K562 (cell line): ENCODE data around the gene INPP1. TPM values are rescaled to one million over a fixed set of nuclear protein-coding genes. Genes with fewer than 3 reads are reported as not detected.
A peak's percentile ranks its signal among the peaks of the same experiment; 100 is the strongest.

Experiments used
- ARID1B ChIP-seq: fragments of 450-650 bp; IDR thresholded peaks from 2 replicates; pipeline ENCODE4 v1.6.1; 2016; ENCODE audit warnings: antibody characterized with exemption, mild to moderate bottlenecking, inconsistent platforms
- ARNT ChIP-seq, 2 experiments: fragments of 450-650 bp; IDR thresholded peaks; 2 replicates each; pipeline ENCODE4 v1.6.1; 2016; ENCODE audit warnings: mild to moderate bottlenecking in 1 of 2
- ESRRB ChIP-seq: fragments of 250-450 bp; sonication (Bioruptor Pico); IDR thresholded peaks from 2 replicates; pipeline ENCODE4 v1.5.0; 2020; ENCODE audit warnings: mild to moderate bottlenecking, moderate library complexity, borderline replicate concordance
- JUND ChIP-seq, 2 experiments: IDR thresholded peaks; 2 replicates in 1 of 2; 3 replicates in 1 of 2; pipeline ENCODE4 v1.6.1; 2011; ENCODE audit warnings: borderline replicate concordance in 2 of 2, low read depth in 2 of 2, low read length in 2 of 2, improper control_type of control experiment in 1 of 2, missing biosample characterization in 1 of 2, missing genetic modification characterization in 1 of 2, missing genetic modification reagents in 1 of 2
- MEIS2 ChIP-seq: fragments of 450-650 bp; IDR thresholded peaks from 2 replicates; pipeline ENCODE4 v1.6.1; 2014; ENCODE audit warnings: mild to moderate bottlenecking; ENCODE audit not compliant: partially characterized antibody
- MTA1 ChIP-seq: fragments of 450-650 bp; IDR thresholded peaks from 2 replicates; pipeline ENCODE4 v1.6.1; 2017; ENCODE audit warnings: borderline replicate concordance
- MXD1 ChIP-seq: fragments of 250-450 bp; sonication (Bioruptor Pico); IDR thresholded peaks from 2 replicates; pipeline ENCODE4 v1.8.0; 2021; ENCODE audit warnings: borderline replicate concordance, mild to moderate bottlenecking, moderate library complexity; ENCODE audit not compliant: poor library complexity, severe bottlenecking
- NR4A1 ChIP-seq, 2 experiments: fragments of 250-450 bp in 1 of 2; fragments of 450-650 bp in 1 of 2; sonication (Bioruptor Pico) in 1 of 2; IDR thresholded peaks; 2 replicates each; pipeline versions ENCODE4 v1.4.0 to v1.6.1; 2016 to 2020; ENCODE audit warnings: mild to moderate bottlenecking in 2 of 2, missing compliant biosample characterization in 1 of 2, missing genetic modification characterization in 1 of 2, moderate library complexity in 1 of 2
- PHB2 ChIP-seq: fragments of 450-650 bp; IDR thresholded peaks from 2 replicates; pipeline ENCODE4 v1.6.1; 2017; ENCODE audit warnings: low read depth
- PML ChIP-seq: IDR thresholded peaks from 2 replicates; pipeline ENCODE4 v1.6.1; 2012; ENCODE audit warnings: low read length, inconsistent platforms
- RCOR1 ChIP-seq, 2 experiments: IDR thresholded peaks; 2 replicates each; pipeline ENCODE4 v1.6.1; 2012; ENCODE audit warnings: low read depth in 2 of 2, low read length in 2 of 2, borderline replicate concordance in 1 of 2, improper control_type of control experiment in 1 of 2
- SETDB1 ChIP-seq: IDR thresholded peaks from one replicate; pipeline ENCODE4 v1.6.1; 2012; ENCODE audit warnings: low read length, control low read depth, inconsistent platforms
- STAT5A ChIP-seq: IDR thresholded peaks from 2 replicates; pipeline ENCODE4 v1.6.1; 2012; ENCODE audit warnings: low read length, inconsistent platforms, borderline replicate concordance
- TEAD4 ChIP-seq, 2 experiments: sonication (generic) in 1 of 2; formaldehyde crosslinking in 1 of 2; IDR thresholded peaks; 2 replicates each; pipeline versions ENCODE4 v1.6.1 to v1.8.0; 2012 to 2022; ENCODE audit warnings: borderline replicate concordance in 1 of 2, inconsistent platforms in 1 of 2, low read length in 1 of 2, mild to moderate bottlenecking in 1 of 2, missing genetic modification reagents in 1 of 2
- ZNF311 ChIP-seq: fragments of 250-450 bp; sonication (Bioruptor Pico); IDR thresholded peaks from 2 replicates; pipeline ENCODE4 v1.4.0; 2020; ENCODE audit warnings: mild to moderate bottlenecking, moderate library complexity
- ZNF507 ChIP-seq: conservative IDR thresholded peaks from 2 replicates; pipeline ENCODE4 v1.6.1; 2017; ENCODE audit warnings: missing genetic modification characterization, missing compliant biosample characterization
- ZNF785 ChIP-seq: fragments of 250-450 bp; sonication (Bioruptor Pico); IDR thresholded peaks from 2 replicates; pipeline ENCODE4 v1.4.0; 2020; ENCODE audit warnings: mild to moderate bottlenecking
- polyA plus RNA-seq, 8 experiments: library from polyadenylated mRNA; depleted of rRNA in 4 of 8; stranded (reverse) in 5 of 8; unstranded in 3 of 8; fragments of >200 nt; fragmentation: Nextera tagmentation in 2 of 8; fragmentation: Illumina TruSeq in 1 of 8; extraction: Ambion mirVana in 2 of 8; extraction: Trizol in 1 of 8; gene quantifications; 2 replicates each; pipeline versions ENCODE4 v1.2.1 to v1.2.3, GENCODE V29; 2011 to 2014; ENCODE audit warnings: inconsistent platforms in 1 of 8, missing spikeins in 1 of 8
- total RNA-seq, 7 experiments: library from RNA; depleted of rRNA in 6 of 7; stranded (reverse); fragments of >200 nt in 6 of 7; fragmentation: Illumina TruSeq in 2 of 7; extraction: Trizol in 2 of 7; gene quantifications; 2 replicates each; pipeline versions ENCODE4 v1.2.1 to v1.2.3, GENCODE V29; 2011 to 2021; ENCODE audit warnings: low replicate concordance in 1 of 7
- TF ChIP-seq, protein P1 (sequence below): fragments of 450-650 bp; formaldehyde crosslinking; IDR thresholded peaks from 2 replicates; pipeline ENCODE4 v1.4.0; 2022; ENCODE audit warnings: mild to moderate bottlenecking, moderate library complexity
- TF ChIP-seq, protein P2 (sequence below): sonication (generic); formaldehyde crosslinking; IDR thresholded peaks from 2 replicates; pipeline ENCODE4 v1.8.0; 2022; ENCODE audit warnings: missing genetic modification reagents, mild to moderate bottlenecking, borderline replicate concordance
- TF ChIP-seq, protein P3 (sequence below), 2 experiments: fragments of 200-800 bp in 1 of 2; sonication (Bioruptor generic) in 1 of 2; sonication (generic) in 1 of 2; formaldehyde crosslinking in 1 of 2; IDR thresholded peaks in 1 of 2; conservative IDR thresholded peaks in 1 of 2; 2 replicates each; pipeline versions ENCODE4 v1.5.0 to v1.6.1; 2016 to 2020; ENCODE audit warnings: missing compliant biosample characterization in 1 of 2, missing genetic modification characterization in 1 of 2, missing genetic modification reagents in 1 of 2

INPP1 gene
- total and polyA plus RNA-seq, 9 of the 15 experiments (the other 6 are each of a cell fraction or from before 2014, with no cell fraction given), result 3.7 to 11.8 (median 6.5) TPM

DNA sequence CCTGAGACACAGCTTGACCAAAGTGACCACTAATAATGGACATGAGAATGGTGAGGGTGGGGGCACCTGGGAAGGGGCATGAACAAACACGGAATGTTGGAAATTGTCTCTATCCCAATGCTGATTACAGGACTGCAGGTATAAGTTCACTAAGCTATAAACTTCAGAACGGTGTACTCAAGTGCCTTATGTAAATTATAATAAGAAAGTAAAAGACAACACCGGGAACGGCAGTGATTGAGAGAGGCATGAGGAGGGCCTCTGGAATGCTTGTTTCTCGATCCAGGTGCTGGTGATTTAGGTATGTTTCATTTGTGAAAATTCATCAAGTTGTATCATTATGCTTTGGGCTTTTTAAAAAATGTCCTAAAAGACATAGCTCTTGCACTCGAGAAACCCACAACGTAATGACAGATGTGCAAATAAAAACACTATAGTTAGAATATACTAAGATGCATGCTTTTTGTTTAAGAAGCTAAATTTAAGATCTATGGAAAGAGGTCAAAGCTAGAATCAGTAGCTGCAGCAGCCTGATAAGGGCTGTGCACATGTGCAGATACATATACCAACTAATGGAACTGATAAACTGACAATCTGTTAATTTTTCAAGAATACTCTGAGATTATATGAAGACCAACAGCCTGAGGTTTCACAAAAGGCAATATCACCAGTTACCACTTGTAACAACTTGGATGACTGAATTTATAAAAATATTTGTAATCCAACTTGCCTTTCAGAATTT lies 31.3 kb upstream of the INPP1 start (continued):
- TF ChIP-seq, protein P1, sequence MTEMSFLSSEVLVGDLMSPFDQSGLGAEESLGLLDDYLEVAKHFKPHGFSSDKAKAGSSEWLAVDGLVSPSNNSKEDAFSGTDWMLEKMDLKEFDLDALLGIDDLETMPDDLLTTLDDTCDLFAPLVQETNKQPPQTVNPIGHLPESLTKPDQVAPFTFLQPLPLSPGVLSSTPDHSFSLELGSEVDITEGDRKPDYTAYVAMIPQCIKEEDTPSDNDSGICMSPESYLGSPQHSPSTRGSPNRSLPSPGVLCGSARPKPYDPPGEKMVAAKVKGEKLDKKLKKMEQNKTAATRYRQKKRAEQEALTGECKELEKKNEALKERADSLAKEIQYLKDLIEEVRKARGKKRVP (CRISPR knock-in tag), result no peak
- no peak for TF ChIP-seq NR4A1 (CRISPR knock-in tag; IDR thresholded peaks at IDR 0.05)
- no peak for TF ChIP-seq NR4A1 (tag; IDR thresholded peaks at IDR 0.05)
- peak; percentile 37; the same call in 1 of the 2 replicates for TF ChIP-seq PML
- no peak for TF ChIP-seq ZNF507 (tag)
- TF ChIP-seq ARNT (IDR thresholded peaks at IDR 0.05), result no peak
- TF ChIP-seq MEIS2, result peak; percentile 16
- TF ChIP-seq, protein P2, sequence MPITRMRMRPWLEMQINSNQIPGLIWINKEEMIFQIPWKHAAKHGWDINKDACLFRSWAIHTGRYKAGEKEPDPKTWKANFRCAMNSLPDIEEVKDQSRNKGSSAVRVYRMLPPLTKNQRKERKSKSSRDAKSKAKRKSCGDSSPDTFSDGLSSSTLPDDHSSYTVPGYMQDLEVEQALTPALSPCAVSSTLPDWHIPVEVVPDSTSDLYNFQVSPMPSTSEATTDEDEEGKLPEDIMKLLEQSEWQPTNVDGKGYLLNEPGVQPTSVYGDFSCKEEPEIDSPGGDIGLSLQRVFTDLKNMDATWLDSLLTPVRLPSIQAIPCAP (CRISPR knock-in tag), result no peak
- TF ChIP-seq STAT5A, result no peak
- no peak for TF ChIP-seq PHB2
- peak; percentile 76 for TF ChIP-seq TEAD4 (IDR thresholded peaks at IDR 0.05; ENCODE audit: low read length)
- no peak for TF ChIP-seq TEAD4 (CRISPR knock-in tag; IDR thresholded peaks at IDR 0.05; ENCODE audit: borderline replicate concordance)
- TF ChIP-seq, protein P3, sequence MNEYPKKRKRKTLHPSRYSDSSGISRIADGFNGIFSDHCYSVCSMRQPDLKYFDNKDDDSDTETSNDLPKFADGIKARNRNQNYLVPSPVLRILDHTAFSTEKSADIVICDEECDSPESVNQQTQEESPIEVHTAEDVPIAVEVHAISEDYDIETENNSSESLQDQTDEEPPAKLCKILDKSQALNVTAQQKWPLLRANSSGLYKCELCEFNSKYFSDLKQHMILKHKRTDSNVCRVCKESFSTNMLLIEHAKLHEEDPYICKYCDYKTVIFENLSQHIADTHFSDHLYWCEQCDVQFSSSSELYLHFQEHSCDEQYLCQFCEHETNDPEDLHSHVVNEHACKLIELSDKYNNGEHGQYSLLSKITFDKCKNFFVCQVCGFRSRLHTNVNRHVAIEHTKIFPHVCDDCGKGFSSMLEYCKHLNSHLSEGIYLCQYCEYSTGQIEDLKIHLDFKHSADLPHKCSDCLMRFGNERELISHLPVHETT (CRISPR knock-in tag; conservative IDR thresholded peaks at IDR 0.05 in 1 of 2, IDR thresholded peaks at IDR 0.05 in 1 of 2), result no peak
- no peak for TF ChIP-seq ZNF785 (CRISPR knock-in tag)
- no peak for TF ChIP-seq MXD1 (CRISPR knock-in tag)
- TF ChIP-seq JUND (IDR thresholded peaks at IDR 0.05; ENCODE audit: borderline replicate concordance, low read depth, low read length), result no peak
- TF ChIP-seq JUND (tag; IDR thresholded peaks at IDR 0.05; ENCODE audit: borderline replicate concordance, low read depth, low read length), result no peak
- TF ChIP-seq ARID1B, result peak; percentile 63
- no peak for TF ChIP-seq SETDB1
- no peak for TF ChIP-seq MTA1
- peak in 1 of 2 experiments; percentile 58; a peak in 1 of 4 replicates for TF ChIP-seq RCOR1 (IDR thresholded peaks at IDR 0.05; ENCODE audit: borderline replicate concordance in 1 of 2, low read depth in 2 of 2, low read length in 2 of 2)
- TF ChIP-seq ZNF311 (CRISPR knock-in tag), result no peak
- no peak for TF ChIP-seq ESRRB (CRISPR knock-in tag)
